H1 (cell line): ENCODE measurements around the gene MADD. TPM values are rescaled to one million over a fixed set of nuclear protein-coding genes. Genes with fewer than 3 reads are reported as not detected.

Source experiments
- CTCF ChIA-PET: fragments of 300-600 bp; sonication (Branson Sonifier 250); formaldehyde crosslinking; loops from one replicate; lab custom pipeline; 2021; ENCODE audit not compliant: partially characterized antibody; lab: Charles Lee
- POLR2A ChIA-PET: fragments of 300-600 bp; sonication (Branson Sonifier 250); formaldehyde crosslinking; loops from one replicate; lab custom pipeline; 2021; ENCODE audit warnings: inconsistent platforms; ENCODE audit not compliant: partially characterized antibody; lab: Charles Lee
- DNase-seq, 2 experiments: peaks; one replicate each; pipeline versions ENCODE4 v3.0.0 to v3.0.0-alpha.2; 2010 to 2022; ENCODE audit warnings: low spot score in 2 of 2, low read depth in 1 of 2, mixed read lengths in 1 of 2
- FAIRE-seq: peaks from 2 replicates; lab custom pipeline; 2011; peaks lifted over from hg19 to GRCh38; lab: Jason Lieb, UNC
- H2AFZ ChIP-seq: 2 replicates; pipeline ENCODE4 v1.8.1; 2012; ENCODE audit warnings: low read length, inconsistent platforms
- H2AK5ac ChIP-seq: 2 replicates; pipeline ENCODE4 v1.6.1; 2013; ENCODE audit warnings: low read depth, low read length
- H2BK120ac ChIP-seq: replicated peaks from 2 replicates; pipeline ENCODE3; 2013; ENCODE audit warnings: low read depth, low read length, inconsistent platforms
- H2BK12ac ChIP-seq: 2 replicates; pipeline ENCODE4 v1.6.1; 2013; ENCODE audit warnings: low read depth, low read length
- H2BK15ac ChIP-seq: 2 replicates; pipeline ENCODE4 v1.6.1; 2013; ENCODE audit warnings: low read length
- H2BK20ac ChIP-seq: 2 replicates; pipeline ENCODE4 v1.6.1; 2013; ENCODE audit warnings: low read length
- H2BK5ac ChIP-seq: 2 replicates; pipeline ENCODE4 v1.6.1; 2013; ENCODE audit warnings: low read depth, low read length
- H3K14ac ChIP-seq: 2 replicates; pipeline ENCODE4 v1.6.1; 2013; ENCODE audit warnings: inconsistent platforms; ENCODE audit not compliant: insufficient read length
- H3K18ac ChIP-seq: 2 replicates; pipeline ENCODE4 v1.6.1; 2013; ENCODE audit warnings: low read length; ENCODE audit errors: extremely low read depth
- H3K23ac ChIP-seq: 2 replicates; pipeline ENCODE4 v1.6.1; 2013; ENCODE audit warnings: inconsistent platforms; ENCODE audit not compliant: insufficient read length
- H3K23me2 ChIP-seq: 2 replicates; pipeline ENCODE4 v1.6.1; 2013; ENCODE audit warnings: low read depth, low read length
- H3K27ac ChIP-seq: 2 replicates; pipeline ENCODE4 v1.6.1; 2011; ENCODE audit warnings: low read depth, low read length, inconsistent platforms
- H3K27me3 ChIP-seq, 4 experiments: replicated peaks in 1 of 4; 1 replicate in 1 of 4; 2 replicates in 3 of 4; pipeline versions ENCODE4 v1.6.1 to v1.8.1; 2011 to 2013; ENCODE audit warnings: low read length in 3 of 4, mild to moderate bottlenecking in 3 of 4, inconsistent platforms in 2 of 4, mixed read lengths in 2 of 4, moderate library complexity in 1 of 4; ENCODE audit not compliant: control insufficient read depth in 3 of 4, insufficient read depth in 3 of 4; ENCODE audit errors: extremely low read depth in 1 of 4
- H3K36me3 ChIP-seq, 4 experiments: 2 replicates each; pipeline versions ENCODE4 v1.6.1 to v1.8.1; 2011 to 2013; ENCODE audit warnings: mild to moderate bottlenecking in 4 of 4, low read length in 3 of 4, moderate library complexity in 2 of 4, control low read depth in 1 of 4, inconsistent platforms in 1 of 4; ENCODE audit not compliant: insufficient read depth in 4 of 4, control insufficient read depth in 2 of 4
- H3K4ac ChIP-seq: replicated peaks from 2 replicates; pipeline ENCODE3; 2013; ENCODE audit warnings: low read length, low read depth, mixed read lengths, inconsistent platforms; ENCODE audit not compliant: insufficient read length
- H3K4me1 ChIP-seq, 4 experiments: replicated peaks in 1 of 4; 1 replicate in 1 of 4; 2 replicates in 3 of 4; pipeline versions ENCODE4 v1.6.1 to v1.8.1; 2011 to 2013; ENCODE audit warnings: low read length in 3 of 4, inconsistent platforms in 2 of 4, mixed read lengths in 1 of 4; ENCODE audit not compliant: insufficient read depth in 4 of 4, control insufficient read depth in 3 of 4
- H3K4me2 ChIP-seq, 2 experiments: 2 replicates each; pipeline versions ENCODE4 v1.6.1 to v1.8.1; 2011 to 2013; ENCODE audit warnings: low read depth in 2 of 2, low read length in 2 of 2, control low read depth in 1 of 2, inconsistent platforms in 1 of 2, mild to moderate bottlenecking in 1 of 2; ENCODE audit not compliant: insufficient read depth in 1 of 2
- H3K4me3 ChIP-seq, 4 experiments: fragments of 200-600, 300-600 bp in 1 of 4; sonication (generic), shearing (Covaris generic), sonication (Bioruptor Twin) in 1 of 4; 2 replicates each; pipeline versions ENCODE4 v1.5.1 to v1.8.1; 2011 to 2016; ENCODE audit warnings: low read length in 4 of 4, low read depth in 3 of 4, control low read depth in 2 of 4, inconsistent platforms in 2 of 4, mild to moderate bottlenecking in 2 of 4, mixed read lengths in 1 of 4, moderate library complexity in 1 of 4; ENCODE audit not compliant: insufficient read depth in 2 of 4; ENCODE audit errors: extremely low read depth in 1 of 4
- H3K56ac ChIP-seq: replicated peaks from 2 replicates; pipeline ENCODE3; 2013; ENCODE audit warnings: low read depth, mild to moderate bottlenecking, mixed read lengths, low read length, inconsistent platforms; ENCODE audit not compliant: insufficient read length
- H3K79me1 ChIP-seq: 2 replicates; pipeline ENCODE4 v1.6.1; 2013; ENCODE audit warnings: low read depth, low read length, control low read depth
- H3K79me2 ChIP-seq, 2 experiments: 2 replicates each; pipeline versions ENCODE4 v1.6.1 to v1.8.1; 2012 to 2013; ENCODE audit warnings: low read length in 2 of 2, mild to moderate bottlenecking in 2 of 2, inconsistent platforms in 1 of 2; ENCODE audit not compliant: insufficient read depth in 2 of 2, control insufficient read depth in 1 of 2
- H3K9ac ChIP-seq, 4 experiments: replicated peaks in 1 of 4; 1 replicate in 1 of 4; 2 replicates in 3 of 4; pipeline versions ENCODE4 v1.6.1 to v1.8.1; 2011 to 2013; ENCODE audit warnings: low read depth in 3 of 4, low read length in 3 of 4, control low read depth in 2 of 4, mild to moderate bottlenecking in 2 of 4, moderate library complexity in 2 of 4, inconsistent platforms in 1 of 4; ENCODE audit errors: extremely low read depth in 1 of 4
- H3K9me3 ChIP-seq, 2 experiments: 2 replicates each; pipeline versions ENCODE4 v1.6.1 to v1.8.1; 2012 to 2013; ENCODE audit warnings: mild to moderate bottlenecking in 2 of 2, moderate library complexity in 2 of 2, control low read depth in 1 of 2, inconsistent platforms in 1 of 2, low read depth in 1 of 2, low read length in 1 of 2, mixed read lengths in 1 of 2; ENCODE audit not compliant: insufficient read depth in 2 of 2
- H4K20me1 ChIP-seq, 2 experiments: replicated peaks in 1 of 2; 2 replicates each; pipeline versions ENCODE3 to v1.8.1; 2011 to 2013; ENCODE audit warnings: inconsistent platforms in 2 of 2, low read length in 2 of 2, mild to moderate bottlenecking in 1 of 2; ENCODE audit not compliant: insufficient read depth in 2 of 2, control insufficient read depth in 1 of 2
- H4K5ac ChIP-seq: 2 replicates; pipeline ENCODE4 v1.6.1; 2013; ENCODE audit warnings: low read length, low read depth, mixed read lengths, inconsistent platforms; ENCODE audit not compliant: insufficient read length
- H4K8ac ChIP-seq: 2 replicates; pipeline ENCODE4 v1.8.0; 2013; ENCODE audit warnings: mild to moderate bottlenecking, moderate library complexity, low read length, inconsistent platforms; ENCODE audit not compliant: insufficient read depth; ENCODE audit errors: extremely low read depth
- H4K91ac ChIP-seq: replicated peaks from 2 replicates; pipeline ENCODE3; 2013; ENCODE audit warnings: low read length, mixed read lengths, inconsistent platforms; ENCODE audit not compliant: insufficient read length
- ATF2 ChIP-seq: IDR thresholded peaks from 2 replicates; pipeline ENCODE4 v1.6.1; 2012; ENCODE audit warnings: low read length, inconsistent platforms
- BRCA1 ChIP-seq: IDR thresholded peaks from 2 replicates; pipeline ENCODE4 v1.6.1; 2012; ENCODE audit warnings: low read depth, low read length, improper control_type of control experiment
- CBX5 ChIP-seq: fragments of 300-800, 300-1000 bp; sonication (generic); IDR thresholded peaks from 2 replicates; pipeline ENCODE4 v1.7.1; 2016; ENCODE audit warnings: antibody characterized with exemption, low read length, low read depth
- CBX8 ChIP-seq: fragments of 300-800, 300-1000 bp; sonication (generic); IDR thresholded peaks from 2 replicates; pipeline ENCODE4 v1.7.1; 2016; ENCODE audit warnings: low read depth, low read length, borderline replicate concordance
- EGR1 ChIP-seq: IDR thresholded peaks from 2 replicates; pipeline ENCODE4 v1.6.1; 2011; ENCODE audit warnings: low read depth, low read length, borderline replicate concordance
- HDAC2 ChIP-seq, 2 experiments: fragments of 300-600 bp in 1 of 2; sonication (generic) in 1 of 2; IDR thresholded peaks; 2 replicates each; pipeline ENCODE4 v1.6.1; 2011 to 2012; ENCODE audit warnings: low read depth in 2 of 2, low read length in 2 of 2, mild to moderate bottlenecking in 2 of 2, moderate library complexity in 2 of 2, borderline replicate concordance in 1 of 2, inconsistent platforms in 1 of 2
- KDM4A ChIP-seq: IDR thresholded peaks from one replicate; pipeline ENCODE4 v1.7.1; 2012; ENCODE audit warnings: low read depth, mild to moderate bottlenecking, moderate library complexity, low read length, inconsistent platforms; ENCODE audit not compliant: severe bottlenecking
- KDM5A ChIP-seq: fragments of 200-600 bp; IDR thresholded peaks from 2 replicates; pipeline ENCODE4 v1.7.1; 2012; ENCODE audit warnings: mild to moderate bottlenecking, low read length, inconsistent platforms, mixed read lengths
- MAFK ChIP-seq: IDR thresholded peaks from 2 replicates; pipeline ENCODE4 v1.6.1; 2012; ENCODE audit warnings: low read depth, mild to moderate bottlenecking, improper control_type of control experiment, low read length
- RFX5 ChIP-seq: IDR thresholded peaks from 2 replicates; pipeline ENCODE4 v1.6.1; 2011; ENCODE audit warnings: low read depth, low read length, improper control_type of control experiment, borderline replicate concordance
- RNF2 ChIP-seq: fragments of 200-900, 300-1000 bp; sonication (generic); IDR thresholded peaks from 2 replicates; pipeline ENCODE4 v1.7.1; 2016; ENCODE audit warnings: borderline replicate concordance, low read depth, mild to moderate bottlenecking, antibody characterized with exemption, low read length; ENCODE audit not compliant: poor library complexity, severe bottlenecking; ENCODE audit errors: missing control alignments
- SAP30 ChIP-seq: fragments of 300-600 bp; sonication (generic); IDR thresholded peaks from 2 replicates; pipeline ENCODE4 v1.7.1; 2012; ENCODE audit warnings: low read length, moderate library complexity, mild to moderate bottlenecking, inconsistent platforms; ENCODE audit not compliant: insufficient read depth, insufficient replicate concordance
- WGBS, 2 experiments: shearing (Covaris generic) in 1 of 2; methylation state at CpG; one replicate each; pipeline versions ENCODE4 v1.1.6 to v1.1.7; 2013 to 2015; ENCODE audit warnings: low lambda C conversion rate in 2 of 2, mixed read lengths in 2 of 2, inconsistent platforms in 1 of 2, low coverage in 1 of 2, missing lambda C conversion rate in 1 of 2; ENCODE audit not compliant: insufficient replicate concordance in 2 of 2, insufficient coverage in 1 of 2, insufficient read length in 1 of 2; ENCODE audit errors: extremely low coverage in 1 of 2, missing lambda C conversion rate in 1 of 2; 5-methylcytosine and 5-hydroxymethylcytosine counted together
- polyA plus RNA-seq, 7 experiments: library from polyadenylated mRNA; depleted of rRNA in 3 of 7; stranded (reverse) in 5 of 7; unstranded in 2 of 7; fragments of >200 nt in 5 of 7; fragments of 200-250 nt in 2 of 7; gene quantifications; 1 replicate in 5 of 7; 2 replicates in 1 of 7; 4 replicates in 1 of 7; pipeline versions ENCODE4 v1.2.1 to v1.2.3, GENCODE V29; 2011 to 2013; ENCODE audit warnings: missing spikeins in 2 of 7, mixed read lengths in 2 of 7
- total RNA-seq: library from RNA; stranded (reverse); fragmentation: NEBNext Ultra II Directional; extraction: Animal tissue kit (Norgen Biotek cat#: 25700); gene quantifications from 2 replicates; pipeline ENCODE4 v1.2.1, GENCODE V29; 2021

The MADD gene
- total and polyA plus RNA-seq, 2 of the 8 experiments (the other 6 are each of a cell fraction or from before 2014, with no cell fraction given) = 32.5 to 45.4 TPM

GRCh38 chr11:47318166-47318565, 48.2 kb downstream of the MADD start:
- Histone ChIP-seq H3K23me2 (no peaks in the 10 kb centered on the region), H3K4me2 (no peak overlapping the region), H2BK12ac (no peak overlapping the region), H2BK5ac (no peak overlapping the region), H3K79me1 (no peaks in the 10 kb centered on the region), H3K36me3 (peaks cover 0 to 19% (median 7%) of the 10 kb centered on the region in 4 experiments; a peak in 5 of 8 replicates), H3K4me1 (no peaks in the 10 kb centered on the region), H2BK20ac (no peak overlapping the region), H2BK120ac (no peak overlapping the region), H4K91ac (no peak overlapping the region), H3K27ac (no peak overlapping the region), H4K20me1 (no peaks in the 10 kb centered on the region), H3K4ac (no peak overlapping the region), H2BK15ac (no peak overlapping the region), H4K8ac (no peak overlapping the region), H3K56ac (no peak overlapping the region), H4K5ac (no peak overlapping the region), H3K23ac (no peak overlapping the region), H3K79me2 (no peaks in the 10 kb centered on the region), H3K27me3 (no peaks in the 10 kb centered on the region), H2AK5ac (no peak overlapping the region), H3K14ac (no peak overlapping the region), H3K9me3 (no peaks in the 10 kb centered on the region), H2AFZ (no peak overlapping the region), H3K9ac (no peak overlapping the region), H3K18ac (no peak overlapping the region), H3K4me3 (no peak overlapping the region)
- CTCF ChIA-PET = no interaction called here
- FAIRE-seq (no peak), DNase-seq (no peak)
- POLR2A ChIA-PET = no interaction called here
- WGBS, 2 experiments = 89% methylated on average over 2 of the region's 2 CpGs; no CpG with 5 or more reads in 1 of the 2 experiments
- TF ChIP-seq SAP30 = no peak
- no peak for TF ChIP-seq ATF2
- TF ChIP-seq RFX5 = no peak
- TF ChIP-seq KDM4A = no peak
- TF ChIP-seq KDM5A = no peak
- TF ChIP-seq CBX5 = no peak
- no peak for TF ChIP-seq RNF2
- TF ChIP-seq HDAC2 (IDR thresholded peaks at IDR 0.05; ENCODE audit: borderline replicate concordance in 1 of 2, low read depth in 2 of 2, low read length in 2 of 2) = no peak
- no peak for TF ChIP-seq MAFK
- TF ChIP-seq CBX8 = no peak
- TF ChIP-seq EGR1 = no peak
- TF ChIP-seq BRCA1 = no peak
